Liver (tissue), 9 donors: Measurements from ENCODE around the gene FLNB. TPM values are rescaled to one million over a fixed set of nuclear protein-coding genes. Genes with fewer than 3 reads are reported as not detected.

Experiments used
- DNase-seq: peaks from one replicate; pipeline ENCODE4 v3.0.0-alpha.2; 2017; ENCODE audit warnings: low spot score
- H3K27ac ChIP-seq, 2 donors: one replicate each; pipeline ENCODE4 v1.7.0; 2013; ENCODE audit warnings: inconsistent platforms in 2 of 2, low read length in 2 of 2, control low read depth in 1 of 2, low read depth in 1 of 2, mild to moderate bottlenecking in 1 of 2
- H3K27me3 ChIP-seq, 4 donors: one replicate each; pipeline versions ENCODE4 v1.6.1 to v1.7.0; 2013; ENCODE audit warnings: low read length in 3 of 4, inconsistent platforms in 1 of 4, mild to moderate bottlenecking in 1 of 4, moderate library complexity in 1 of 4; ENCODE audit not compliant: control insufficient read depth in 4 of 4, insufficient read depth in 4 of 4
- H3K36me3 ChIP-seq, 4 donors: one replicate each; pipeline versions ENCODE4 v1.6.1 to v1.7.0; 2013; ENCODE audit warnings: low read length in 3 of 4, mild to moderate bottlenecking in 3 of 4, low read depth in 1 of 4, moderate library complexity in 1 of 4; ENCODE audit not compliant: control insufficient read depth in 4 of 4, insufficient read depth in 3 of 4
- H3K4me1 ChIP-seq, 4 donors: one replicate each; pipeline versions ENCODE4 v1.6.1 to v1.7.0; 2013; ENCODE audit warnings: low read length in 3 of 4, mild to moderate bottlenecking in 3 of 4, moderate library complexity in 1 of 4; ENCODE audit not compliant: control insufficient read depth in 4 of 4, insufficient read depth in 4 of 4
- H3K4me3 ChIP-seq, 3 donors: one replicate each; pipeline versions ENCODE4 v1.6.1 to v1.7.0; 2013; ENCODE audit warnings: low read length in 3 of 3, control low read depth in 1 of 3, low read depth in 1 of 3, mild to moderate bottlenecking in 1 of 3
- H3K9ac ChIP-seq, 2 donors: one replicate each; pipeline ENCODE4 v1.7.0; 2013; ENCODE audit warnings: low read length in 2 of 2, mild to moderate bottlenecking in 2 of 2, moderate library complexity in 2 of 2, control low read depth in 1 of 2, low read depth in 1 of 2
- H3K9me3 ChIP-seq, 4 donors: one replicate each; pipeline versions ENCODE4 v1.6.1 to v1.7.0; 2013; ENCODE audit warnings: low read length in 3 of 4; ENCODE audit not compliant: control insufficient read depth in 4 of 4
- ATF3 ChIP-seq: IDR thresholded peaks from 2 replicates; pipeline ENCODE4 v1.6.1; 2016; ENCODE audit warnings: antibody characterized with exemption
- EGR1 ChIP-seq, 2 donors: IDR thresholded peaks; 2 replicates each; pipeline ENCODE4 v1.6.1; 2016 to 2018; ENCODE audit warnings: antibody characterized with exemption in 2 of 2, low read depth in 2 of 2
- FOXA1 ChIP-seq: IDR thresholded peaks from 2 replicates; pipeline ENCODE4 v1.6.1; 2016; ENCODE audit warnings: antibody characterized with exemption
- FOXA2 ChIP-seq: IDR thresholded peaks from 2 replicates; pipeline ENCODE4 v1.6.1; 2016; ENCODE audit warnings: antibody characterized with exemption
- GABPA ChIP-seq, 2 donors: IDR thresholded peaks in 1 of 2; conservative IDR thresholded peaks in 1 of 2; 2 replicates each; pipeline ENCODE4 v1.6.1; 2016; ENCODE audit warnings: antibody characterized with exemption in 2 of 2, mild to moderate bottlenecking in 1 of 2, moderate library complexity in 1 of 2
- HNF4A ChIP-seq, 2 donors: conservative IDR thresholded peaks; 2 replicates each; pipeline ENCODE4 v1.6.1; 2016; ENCODE audit warnings: antibody characterized with exemption in 2 of 2, mild to moderate bottlenecking in 2 of 2
- HNF4G ChIP-seq: IDR thresholded peaks from 2 replicates; pipeline ENCODE4 v1.6.1; 2016; ENCODE audit warnings: antibody characterized with exemption
- JUND ChIP-seq, 2 donors: IDR thresholded peaks; 2 replicates each; pipeline ENCODE4 v1.6.1; 2016; ENCODE audit warnings: antibody characterized with exemption in 2 of 2
- MAX ChIP-seq: IDR thresholded peaks from 2 replicates; pipeline ENCODE4 v1.6.1; 2016; ENCODE audit warnings: antibody characterized with exemption
- NR2F2 ChIP-seq: IDR thresholded peaks from 2 replicates; pipeline ENCODE4 v1.6.1; 2016; ENCODE audit warnings: antibody characterized with exemption
- RAD21 ChIP-seq, 2 donors: IDR thresholded peaks; 2 replicates each; pipeline ENCODE4 v1.6.1; 2016; ENCODE audit warnings: antibody characterized with exemption in 2 of 2, mild to moderate bottlenecking in 2 of 2
- REST ChIP-seq: IDR thresholded peaks from 2 replicates; pipeline ENCODE4 v1.6.1; 2016; ENCODE audit warnings: antibody characterized with exemption, mild to moderate bottlenecking
- RXRA ChIP-seq, 2 donors: IDR thresholded peaks; 2 replicates each; pipeline ENCODE4 v1.6.1; 2017 to 2018; ENCODE audit warnings: antibody characterized with exemption in 2 of 2, mild to moderate bottlenecking in 1 of 2
- SP1 ChIP-seq: IDR thresholded peaks from 2 replicates; pipeline ENCODE4 v1.6.1; 2018; ENCODE audit warnings: antibody characterized with exemption, mild to moderate bottlenecking
- TAF1 ChIP-seq: conservative IDR thresholded peaks from 2 replicates; pipeline ENCODE4 v1.6.1; 2016; ENCODE audit warnings: antibody characterized with exemption, mild to moderate bottlenecking
- YY1 ChIP-seq: IDR thresholded peaks from 2 replicates; pipeline ENCODE4 v1.6.1; 2016; ENCODE audit warnings: antibody characterized with exemption, mild to moderate bottlenecking
- ZBTB33 ChIP-seq: IDR thresholded peaks from 2 replicates; pipeline ENCODE4 v1.6.1; 2016; ENCODE audit warnings: antibody characterized with exemption
- WGBS: extraction: QIAGEN DNeasy Blood & Tissue Kit; methylation state at CpG from one replicate; pipeline ENCODE4 v1.1.7; 2013; 5-methylcytosine and 5-hydroxymethylcytosine counted together
- polyA plus RNA-seq, 2 donors: library from polyadenylated mRNA; stranded (reverse) in 1 of 2; unstranded in 1 of 2; fragments of 200-250 nt in 1 of 2; fragments of >200 nt in 1 of 2; fragmentation: Nextera tagmentation in 1 of 2; extraction: Ambion mirVana in 1 of 2; gene quantifications; one replicate each; pipeline versions ENCODE4 v1.2.1 to v1.2.3, GENCODE V29; 2013 to 2015
- total RNA-seq, 2 donors: library from RNA; depleted of rRNA; stranded (reverse); fragments of >200 nt; gene quantifications; one replicate each; pipeline ENCODE4 v1.2.3, GENCODE V29; 2014
- TF ChIP-seq, protein P1 (sequence below): fragments of 150-350 bp; IDR thresholded peaks from 2 replicates; pipeline ENCODE4 v1.5.1; 2017; ENCODE audit warnings: improper control_type of control experiment, low read depth, low read length; ENCODE audit not compliant: missing input control
- donor health status: healthy.
- donor health status: healthy.
- donor health status: healthy.
- donor health status: healthy.
- donor health status: healthy.

Gene FLNB
- total and polyA plus RNA-seq, 4 donors: 22.9 to 124 (median 44.3) TPM

DNA sequence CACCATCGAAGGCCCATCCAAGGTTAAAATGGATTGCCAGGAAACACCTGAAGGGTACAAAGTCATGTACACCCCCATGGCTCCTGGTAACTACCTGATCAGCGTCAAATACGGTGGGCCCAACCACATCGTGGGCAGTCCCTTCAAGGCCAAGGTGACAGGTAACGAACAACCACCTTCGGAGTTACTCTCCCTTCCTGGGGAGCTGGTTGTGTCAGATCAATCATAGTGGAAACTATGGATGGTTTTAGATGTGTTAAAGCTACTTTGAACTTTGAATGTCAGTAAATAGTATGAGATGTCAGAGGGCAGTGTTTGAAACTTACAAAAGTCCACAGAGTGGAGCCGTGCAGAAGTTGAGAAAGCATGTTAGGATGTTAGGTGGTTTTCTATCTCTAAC, 160.3 kb downstream of the FLNB start:
- H3K27me3 ChIP-seq: no peaks in the 10 kb centered on the region

More for the DNA sequence above, 160.3 kb downstream of the FLNB start:
- H3K27ac ChIP-seq: peak overlapping the region; percentile 80 to 82
- no peak for DNase-seq
- H3K36me3 ChIP-seq: peaks cover 0 to 7% (median 5%) of the 10 kb centered on the region in 4 donors
- no peak overlapping the region for H3K4me3 ChIP-seq
- H3K9me3 ChIP-seq: no peaks in the 10 kb centered on the region
- WGBS: 47% methylated on average over 7 of the region's 7 CpGs
- TF ChIP-seq HNF4G (peak; percentile 92), RXRA (IDR thresholded peaks at IDR 0.05) (peak; percentile 81 to 89), EGR1 (IDR thresholded peaks at IDR 0.05; ENCODE audit: low read depth in 2 of 2) (peak in 1 of 2 donors; percentile 85), FOXA2 (peak; percentile 77), SP1 (peak; percentile 94), YY1 (peak; percentile 65), NR2F2 (peak; percentile 74), ZBTB33 (no peak), RAD21 (IDR thresholded peaks at IDR 0.05) (peak; percentile 52 to 59), GABPA (IDR thresholded peaks at IDR 0.05 in 1 of 2, conservative IDR thresholded peaks at IDR 0.05 in 1 of 2) (no peak), HNF4A (conservative IDR thresholded peaks at IDR 0.05) (peak; percentile 98 to 99), MAX (peak; percentile 78), TAF1 (no peak), REST (peak; percentile 65), ATF3 (no peak), JUND (IDR thresholded peaks at IDR 0.05) (peak; percentile 39 to 76), FOXA1 (peak; percentile 62)
- TF ChIP-seq, protein P1, sequence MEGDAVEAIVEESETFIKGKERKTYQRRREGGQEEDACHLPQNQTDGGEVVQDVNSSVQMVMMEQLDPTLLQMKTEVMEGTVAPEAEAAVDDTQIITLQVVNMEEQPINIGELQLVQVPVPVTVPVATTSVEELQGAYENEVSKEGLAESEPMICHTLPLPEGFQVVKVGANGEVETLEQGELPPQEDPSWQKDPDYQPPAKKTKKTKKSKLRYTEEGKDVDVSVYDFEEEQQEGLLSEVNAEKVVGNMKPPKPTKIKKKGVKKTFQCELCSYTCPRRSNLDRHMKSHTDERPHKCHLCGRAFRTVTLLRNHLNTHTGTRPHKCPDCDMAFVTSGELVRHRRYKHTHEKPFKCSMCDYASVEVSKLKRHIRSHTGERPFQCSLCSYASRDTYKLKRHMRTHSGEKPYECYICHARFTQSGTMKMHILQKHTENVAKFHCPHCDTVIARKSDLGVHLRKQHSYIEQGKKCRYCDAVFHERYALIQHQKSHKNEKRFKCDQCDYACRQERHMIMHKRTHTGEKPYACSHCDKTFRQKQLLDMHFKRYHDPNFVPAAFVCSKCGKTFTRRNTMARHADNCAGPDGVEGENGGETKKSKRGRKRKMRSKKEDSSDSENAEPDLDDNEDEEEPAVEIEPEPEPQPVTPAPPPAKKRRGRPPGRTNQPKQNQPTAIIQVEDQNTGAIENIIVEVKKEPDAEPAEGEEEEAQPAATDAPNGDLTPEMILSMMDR: no peak
- no peak overlapping the region for H3K9ac ChIP-seq
- peaks cover 23 to 74% (median 59%) of the 10 kb centered on the region in 4 donors for H3K4me1 ChIP-seq
